GM12891 (cell line): ENCODE data around the gene IRX2.

Source experiments
- DNase-seq: peaks from one replicate; pipeline ENCODE4 v3.0.0; 2011; ENCODE audit warnings: low spot score; ENCODE audit not compliant: insufficient read length
- FAIRE-seq: peaks from 2 replicates; lab custom pipeline; 2011; peaks lifted over from hg19 to GRCh38; lab: Jason Lieb, UNC
- PAX5 ChIP-seq: IDR thresholded peaks from 2 replicates; pipeline ENCODE4 v1.6.1; 2011; ENCODE audit warnings: low read length, moderate library complexity, mild to moderate bottlenecking; ENCODE audit not compliant: insufficient read depth, severe bottlenecking
- POLR2A ChIP-seq: IDR thresholded peaks from 2 replicates; pipeline ENCODE4 v1.6.1; 2011; ENCODE audit warnings: low read depth, low read length, control low read depth
- POLR2AphosphoS5 ChIP-seq: IDR thresholded peaks from 2 replicates; pipeline ENCODE4 v1.6.1; 2011; ENCODE audit warnings: low read depth, low read length, control low read depth
- POU2F2 ChIP-seq: IDR thresholded peaks from 2 replicates; pipeline ENCODE4 v1.6.1; 2011; ENCODE audit warnings: low read depth, mild to moderate bottlenecking, control low read depth, low read length, moderate library complexity
- SPI1 ChIP-seq: IDR thresholded peaks from 2 replicates; pipeline ENCODE4 v1.6.1; 2011; ENCODE audit warnings: low read depth, low read length, control low read depth
- TAF1 ChIP-seq: IDR thresholded peaks from 2 replicates; pipeline ENCODE4 v1.6.1; 2011; ENCODE audit warnings: low read depth, low read length, control low read depth

Gene IRX2

GRCh38 chr5:2750758-2751464 is 566 bp downstream of the IRX2 start:
- FAIRE-seq (no peak), DNase-seq (no peak)
- TF ChIP-seq POLR2AphosphoS5: no peak

- DNase-seq (no peak), FAIRE-seq (no peak)
- no peak for TF ChIP-seq PAX5
- TF ChIP-seq SPI1: no peak
- no peak for TF ChIP-seq POLR2AphosphoS5
- TF ChIP-seq POLR2A: no peak
- no peak for TF ChIP-seq POU2F2
- no peak for TF ChIP-seq TAF1
Observed at GRCh38 chr5:2750026-2750757, 1.3 kb downstream of the IRX2 start.

GRCh38 chr5:2749514-2750025 is 1.9 kb downstream of the IRX2 start:
- FAIRE-seq (no peak), DNase-seq (no peak)
- TF ChIP-seq SPI1 (no peak), POLR2AphosphoS5 (no peak), TAF1 (no peak)

- no peak for DNase-seq
- no peak for FAIRE-seq
- TF ChIP-seq POU2F2: no peak
- no peak for TF ChIP-seq POLR2AphosphoS5
Observed at GRCh38 chr5:2748861-2749513, 2.5 kb downstream of the IRX2 start.

GRCh38 chr5:2748179-2748860 is 3.2 kb downstream of the IRX2 start:
- no peak for TF ChIP-seq POLR2AphosphoS5
- TF ChIP-seq TAF1: no peak
- TF ChIP-seq POU2F2: no peak
- DNase-seq: no peak
- FAIRE-seq: no peak

- no peak for FAIRE-seq
- DNase-seq: no peak
- TF ChIP-seq POLR2A (no peak), TAF1 (no peak), POU2F2 (no peak), SPI1 (no peak), POLR2AphosphoS5 (no peak), PAX5 (no peak)
Observed at GRCh38 chr5:2747363-2748162, 3.9 kb downstream of the IRX2 start.

DNA sequence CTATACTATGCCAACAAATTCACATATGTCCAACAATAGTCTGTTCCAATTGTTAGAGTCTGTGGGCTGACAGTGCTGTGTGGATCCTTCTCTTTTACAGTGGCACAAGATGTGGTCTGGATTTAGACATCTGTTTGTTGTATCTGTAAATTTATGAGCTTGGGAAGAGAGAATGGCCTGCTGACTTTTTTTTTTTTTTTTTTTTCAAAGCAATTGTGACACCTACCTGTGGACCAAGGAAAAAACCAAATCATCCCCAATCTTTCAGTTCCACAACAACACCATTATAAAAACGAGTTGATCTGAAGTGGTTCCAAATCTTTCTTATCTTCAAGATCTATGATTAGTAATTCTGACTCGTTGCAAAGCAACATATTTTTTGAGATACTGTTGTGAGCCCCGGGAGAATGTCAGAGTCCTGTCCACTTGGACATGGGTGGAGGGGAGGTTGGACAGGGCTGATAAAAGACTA is 4.9 kb downstream of the IRX2 start:
- TF ChIP-seq PAX5 (no peak), SPI1 (no peak), POLR2AphosphoS5 (no peak), TAF1 (no peak), POU2F2 (no peak)
- no peak for FAIRE-seq
- DNase-seq: no peak

DNA sequence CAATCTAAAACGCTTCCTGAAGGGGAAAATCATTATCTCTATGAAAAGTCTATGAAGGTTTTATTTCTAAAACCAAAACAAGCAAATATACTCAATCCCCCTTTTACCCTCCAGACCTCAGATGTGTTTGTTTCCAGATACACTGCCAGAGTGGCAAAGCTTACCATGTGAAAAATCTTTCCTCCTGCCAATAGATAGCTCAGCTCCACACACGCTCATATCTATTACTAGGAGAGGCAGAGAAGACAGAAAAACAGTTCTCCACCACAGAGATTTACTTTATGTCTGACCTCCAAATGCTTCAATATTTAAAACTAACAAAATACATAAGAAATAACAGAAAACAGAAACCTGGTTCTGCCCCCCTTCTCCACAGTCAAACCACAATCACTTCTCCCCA is 7.0 kb downstream of the IRX2 start:
- DNase-seq (no peak), FAIRE-seq (no peak)

More for the DNA sequence above, 7.0 kb downstream of the IRX2 start:
- TF ChIP-seq POLR2A (no peak), SPI1 (no peak), TAF1 (no peak), POU2F2 (no peak), PAX5 (no peak), POLR2AphosphoS5 (no peak)
